Smooth muscle cell of the brain vasculature (primary cell): ENCODE measurements around the gene BNC2.

Experiments used
- DNase-seq: peaks from one replicate; pipeline ENCODE4 v3.0.0-alpha.2; 2012; ENCODE audit warnings: low read depth, low spot score

BNC2 gene

GRCh38 chr9:16755467-16756160 is 114.9 kb downstream of the BNC2 start:
- no peak for DNase-seq

DNA sequence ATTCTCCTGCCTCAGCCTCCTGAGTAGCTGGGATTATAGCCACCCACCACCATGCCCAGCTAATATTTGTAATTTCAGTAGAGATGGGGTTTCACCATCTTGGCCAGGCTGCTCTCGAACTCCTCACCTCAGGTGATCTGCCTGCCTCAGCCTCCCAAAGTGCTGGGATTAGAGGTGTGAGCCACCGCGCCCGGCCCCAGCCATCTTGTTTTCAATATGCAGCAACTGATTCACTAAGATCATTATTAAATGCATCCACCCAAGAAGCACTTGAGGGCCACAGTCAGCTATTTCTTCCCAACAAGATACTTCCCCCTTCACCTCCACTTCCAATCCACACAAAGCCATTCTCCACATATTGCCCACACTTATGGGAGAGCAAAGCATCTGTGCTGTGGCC is 115.8 kb downstream of the BNC2 start:
- no peak for DNase-seq

GRCh38 chr9:16753256-16753655 is 117.2 kb downstream of the BNC2 start:
- no peak for DNase-seq

- no peak for DNase-seq
Observed at GRCh38 chr9:16752601-16753000, 117.9 kb downstream of the BNC2 start.

GRCh38 chr9:16750553-16750952 is 119.9 kb downstream of the BNC2 start:
- DNase-seq, result no peak

GRCh38 chr9:16745359-16745758 is 125.1 kb downstream of the BNC2 start:
- no peak for DNase-seq

DNA sequence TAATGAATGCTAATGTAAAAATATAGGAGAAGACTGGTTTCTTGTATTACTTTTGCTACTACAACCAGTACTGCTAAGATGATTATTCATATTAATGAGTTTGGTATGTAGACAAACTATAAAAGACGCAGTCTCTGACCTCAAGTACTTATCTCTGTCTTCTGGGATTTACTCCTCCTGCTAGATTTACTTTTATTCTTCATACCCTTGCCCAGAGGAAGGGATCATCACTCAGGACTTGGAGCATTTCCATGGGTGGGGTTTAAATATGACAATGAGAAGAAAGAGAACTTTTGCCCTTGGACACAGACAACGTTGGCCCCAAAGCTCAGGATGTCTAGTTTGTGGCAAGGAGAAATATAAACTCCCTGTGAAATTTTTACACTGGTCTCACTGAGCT is 126.1 kb downstream of the BNC2 start:
- DNase-seq, result no peak

- DNase-seq, result no peak
Observed at GRCh38 chr9:16743375-16743774, 127.1 kb downstream of the BNC2 start.

GRCh38 chr9:16735001-16735400 is 135.5 kb downstream of the BNC2 start:
- no peak for DNase-seq

- DNase-seq, result no peak
Observed at GRCh38 chr9:16732546-16732945, 137.9 kb downstream of the BNC2 start.

DNA sequence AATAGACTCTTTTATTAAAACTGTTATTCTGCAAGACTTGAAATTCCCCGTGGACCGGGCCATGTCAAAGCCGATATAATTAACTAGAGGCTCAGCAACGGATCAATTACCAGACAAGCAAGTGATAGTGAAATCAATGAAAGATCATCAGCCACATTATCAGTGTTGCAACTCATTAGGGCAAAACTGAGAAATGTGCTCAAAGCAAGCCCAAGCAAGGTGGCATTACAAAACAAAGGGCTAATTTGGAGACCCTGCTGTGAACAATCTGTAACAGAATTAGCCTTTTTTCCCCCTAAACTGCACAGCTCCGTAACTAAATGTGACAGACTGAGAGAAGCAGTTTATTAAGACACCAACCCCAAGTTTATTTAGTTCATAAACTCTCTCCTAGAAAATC is 140.3 kb downstream of the BNC2 start:
- DNase-seq, result no peak

- DNase-seq, result no peak
Observed at GRCh38 chr9:16729651-16730050, 140.8 kb downstream of the BNC2 start.

GRCh38 chr9:16728137-16728508 is 142.3 kb downstream of the BNC2 start:
- DNase-seq, result no peak

DNA sequence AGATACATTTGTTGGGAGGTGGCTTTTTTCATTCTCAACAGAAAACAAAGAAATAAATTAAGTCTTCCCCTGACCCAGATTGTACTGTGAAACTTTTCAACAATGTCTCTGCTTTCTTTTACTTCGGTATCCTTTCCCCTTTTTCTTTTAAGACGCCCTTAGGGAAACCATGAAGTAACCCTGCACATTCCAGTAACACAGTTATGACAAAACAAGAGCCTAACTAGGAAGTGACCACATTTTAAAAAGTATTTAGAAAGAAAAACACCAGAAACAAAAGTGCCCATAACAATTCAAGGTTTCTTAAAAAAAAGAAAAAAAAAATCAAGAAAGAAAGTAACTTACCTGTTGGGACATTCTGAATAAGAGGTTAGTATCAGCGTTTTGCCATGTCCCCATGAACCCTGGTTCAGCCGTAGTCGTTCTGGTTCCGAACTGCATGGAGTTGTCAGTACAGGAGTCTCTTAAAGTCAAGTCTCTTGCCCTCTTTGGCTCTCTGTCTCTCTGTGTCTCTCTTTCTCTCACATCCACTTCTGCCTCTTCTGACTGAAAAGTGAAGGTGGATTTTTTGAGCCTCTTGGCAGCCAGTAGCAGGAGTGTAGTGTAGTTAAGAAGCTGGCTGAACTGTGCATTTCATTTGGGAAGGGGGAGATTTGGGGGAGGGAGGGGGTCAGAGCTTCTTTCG is 142.9 kb downstream of the BNC2 start:
- no peak for DNase-seq

DNA sequence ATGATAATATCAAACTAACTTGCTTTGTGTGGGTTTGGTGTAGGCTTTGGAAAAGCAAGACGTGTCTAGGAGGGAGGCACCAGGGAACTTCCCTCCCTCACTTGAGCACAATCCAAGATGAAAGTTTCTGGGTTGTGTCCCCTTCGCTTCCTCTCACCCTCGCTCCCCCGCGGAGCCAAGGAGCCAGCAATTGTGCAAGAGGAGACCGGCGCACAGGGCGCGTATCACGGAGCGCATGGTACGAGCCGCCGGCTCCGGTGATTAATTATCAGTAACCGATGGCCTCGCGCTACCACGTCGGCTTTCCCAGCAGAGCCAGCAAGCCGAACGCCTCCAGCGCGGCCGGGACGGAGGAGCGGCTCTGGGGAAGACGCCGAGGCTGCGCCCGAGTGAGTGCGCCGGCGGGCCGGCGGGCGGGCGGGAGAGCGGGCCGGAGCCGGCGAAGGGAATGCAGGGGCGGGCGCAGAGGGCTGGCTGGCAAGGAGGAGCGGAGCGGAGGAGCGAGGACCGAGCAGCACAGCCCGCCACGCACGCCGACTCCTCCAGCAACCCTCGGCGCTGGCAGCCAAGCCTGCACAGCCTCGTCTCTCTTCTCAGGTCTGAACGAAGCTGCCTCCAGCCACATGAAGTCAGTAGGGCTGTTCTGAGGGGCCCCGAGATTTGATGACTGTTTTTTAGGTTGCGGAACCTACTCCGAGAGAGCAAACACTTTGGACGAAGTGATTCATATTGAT is 143.6 kb downstream of the BNC2 start:
- DNase-seq, result no peak

DNA sequence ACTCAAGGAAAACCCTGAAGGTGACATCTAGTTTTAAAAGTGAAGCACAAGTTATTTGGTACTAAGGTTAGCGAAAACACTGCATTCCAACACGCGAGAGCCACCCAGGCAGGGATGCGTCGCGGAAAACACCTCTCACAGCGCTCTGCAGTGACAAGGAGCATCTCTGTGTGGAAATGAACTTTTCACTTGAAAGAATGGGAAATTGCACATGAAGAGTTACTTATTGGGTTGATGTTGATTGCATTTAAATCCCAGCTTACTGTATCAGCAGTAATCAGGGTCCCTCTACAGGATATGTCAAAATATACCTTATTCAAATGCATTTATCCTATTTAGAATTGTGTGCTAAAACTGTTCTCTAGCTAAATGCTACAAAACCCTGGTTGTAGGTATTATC is 144.4 kb downstream of the BNC2 start:
- no peak for DNase-seq

DNA sequence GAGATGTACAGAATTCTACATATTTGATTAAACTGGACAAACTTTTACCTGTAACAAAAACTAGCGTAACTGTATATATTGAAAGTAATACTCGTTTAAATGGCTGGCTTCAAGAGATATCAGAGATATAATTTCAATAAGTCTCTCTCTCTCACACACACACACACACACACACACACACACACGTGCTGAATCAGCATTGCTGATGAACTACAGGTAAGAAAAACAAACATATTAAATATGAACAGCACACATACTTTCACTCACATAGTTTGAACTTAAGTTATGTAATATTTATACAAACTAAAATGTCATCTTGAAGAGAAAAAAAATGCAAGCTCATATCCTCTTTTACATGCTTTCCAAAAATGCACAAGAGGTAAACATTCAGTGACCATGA is 145.4 kb downstream of the BNC2 start:
- no peak for DNase-seq

DNA sequence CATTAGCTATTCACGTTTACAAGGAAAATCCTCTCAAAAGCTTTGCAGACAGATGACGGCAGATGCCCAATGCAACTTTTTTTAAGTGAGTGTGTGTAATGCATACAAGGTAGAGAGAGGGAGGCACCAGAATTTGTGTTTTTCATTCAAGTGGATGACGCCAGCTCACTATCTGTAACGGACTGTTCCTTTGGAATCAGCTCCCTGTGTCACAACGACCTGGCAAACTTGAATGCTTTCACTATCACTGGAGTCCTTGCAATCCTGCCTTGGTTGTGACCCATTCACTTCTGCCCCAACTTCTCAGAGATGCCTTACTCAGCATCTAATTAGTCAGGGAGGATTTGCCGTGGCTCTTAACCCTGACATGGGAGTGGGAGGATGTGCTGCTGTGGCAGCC is 148.5 kb downstream of the BNC2 start:
- no peak for DNase-seq

DNA sequence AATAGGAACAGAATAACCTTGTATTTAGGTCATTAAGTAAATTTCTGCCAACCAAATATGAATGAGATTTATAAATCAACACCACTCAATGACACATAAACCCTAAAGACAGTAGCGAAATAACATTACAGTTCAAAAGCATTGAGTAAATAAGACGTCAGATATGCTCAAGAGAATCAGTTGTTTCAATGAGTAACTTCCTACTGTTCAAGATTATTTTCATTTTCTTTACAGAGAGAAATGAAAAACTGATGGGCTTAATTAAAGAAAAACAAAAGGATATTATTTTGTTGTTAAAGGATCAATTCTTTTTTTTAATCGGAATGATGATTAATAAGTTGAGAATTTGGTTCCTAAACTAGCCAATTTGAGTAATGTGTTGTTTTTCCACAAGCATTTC is 150.1 kb downstream of the BNC2 start:
- DNase-seq, result no peak

DNA sequence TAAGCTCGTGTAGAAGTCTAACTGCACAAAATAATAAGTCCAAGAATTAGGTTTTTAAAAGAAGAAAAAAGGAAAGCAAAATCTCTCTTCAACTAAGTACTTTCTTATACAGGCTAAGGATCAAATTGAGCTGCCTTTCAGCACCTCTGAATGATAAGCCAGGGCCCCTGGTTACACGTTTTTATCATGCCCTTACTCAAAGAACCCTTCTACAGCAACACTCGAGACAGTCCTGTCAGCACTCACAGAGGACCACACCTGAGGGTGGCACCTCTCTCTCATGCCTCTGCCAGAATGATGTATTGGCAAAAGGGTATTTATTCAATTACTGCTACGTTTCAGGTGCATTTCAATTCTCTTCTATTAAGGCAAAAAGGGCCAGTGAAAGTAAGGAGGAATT is 150.5 kb downstream of the BNC2 start:
- DNase-seq, result no peak

DNA sequence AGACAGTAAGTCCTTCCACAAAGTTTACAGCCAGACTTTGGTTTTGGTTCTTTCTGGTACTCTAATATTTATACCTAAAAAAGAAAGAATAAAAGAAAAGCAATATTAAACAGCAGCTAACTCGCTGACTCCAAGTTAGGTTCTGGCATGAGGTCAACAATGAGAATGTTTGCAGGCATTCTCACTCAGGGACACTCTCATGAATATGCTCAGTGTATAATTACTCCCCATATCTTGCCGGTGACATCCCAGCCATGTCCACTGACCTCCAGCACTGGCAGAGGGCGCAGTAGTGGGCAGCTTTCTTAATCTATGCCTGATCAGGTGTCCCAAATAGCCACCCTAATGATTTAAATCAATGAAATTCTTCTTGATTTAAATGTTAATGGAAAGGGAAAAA is 151.5 kb downstream of the BNC2 start:
- no peak for DNase-seq

GRCh38 chr9:16718296-16718695 is 152.2 kb downstream of the BNC2 start:
- DNase-seq, result no peak

DNA sequence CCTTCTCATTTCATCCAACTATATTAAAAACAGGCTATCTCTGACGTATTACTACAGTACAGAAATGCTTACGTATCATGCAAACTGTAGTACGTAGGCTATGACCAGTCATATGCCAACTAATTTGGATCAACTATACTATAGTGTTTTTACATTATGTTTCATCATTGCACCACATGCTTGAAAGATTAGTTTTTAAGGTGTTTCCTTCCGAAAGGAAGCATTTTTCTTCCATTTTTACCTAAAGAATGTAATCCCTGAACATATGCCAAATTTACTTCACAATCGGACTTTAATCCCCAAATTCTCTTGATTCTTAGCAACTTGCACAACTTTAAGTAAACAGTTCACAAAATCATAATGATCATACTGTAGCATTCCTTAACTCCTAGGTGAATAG is 153.9 kb downstream of the BNC2 start:
- DNase-seq, result no peak
